GM23248 (cell line): Measurements from ENCODE around the gene KDELR3. TPM values are rescaled to one million over a fixed set of nuclear protein-coding genes. Genes with fewer than 3 reads are reported as not detected.

Experiments used
- DNase-seq: peaks from one replicate; pipeline ENCODE4 v3.0.0-alpha.2; 2015
- H2AFZ ChIP-seq: fragments of 200-600 bp; sonication (generic); 2 replicates; pipeline ENCODE4 v1.6.1; 2016; ENCODE audit warnings: antibody characterized with exemption
- H3F3A ChIP-seq: fragments of 200-600 bp; sonication (generic); 2 replicates; pipeline ENCODE4 v1.6.1; 2016; ENCODE audit warnings: mild to moderate bottlenecking, antibody characterized with exemption, mixed run types; ENCODE audit not compliant: insufficient read depth
- H3K27ac ChIP-seq: fragments of 200-600 bp; sonication (generic); 2 replicates; pipeline ENCODE4 v1.5.1; 2016; ENCODE audit warnings: mild to moderate bottlenecking
- H3K27me3 ChIP-seq: fragments of 200-600 bp; sonication (generic); replicated peaks from 2 replicates; pipeline ENCODE4 v1.6.1; 2016; ENCODE audit warnings: mild to moderate bottlenecking; ENCODE audit not compliant: insufficient read depth
- H3K36me3 ChIP-seq: fragments of 200-600 bp; sonication (generic); 2 replicates; pipeline ENCODE4 v1.6.1; 2016; ENCODE audit warnings: low read depth, mild to moderate bottlenecking
- H3K4me1 ChIP-seq: fragments of 200-600 bp; sonication (generic); 2 replicates; pipeline ENCODE4 v1.6.1; 2016; ENCODE audit warnings: mild to moderate bottlenecking; ENCODE audit not compliant: insufficient read depth
- H3K4me2 ChIP-seq: fragments of 200-600 bp; sonication (generic); one replicate; pipeline ENCODE4 v1.6.1; 2016; ENCODE audit warnings: mild to moderate bottlenecking; ENCODE audit not compliant: unreplicated experiment
- H3K4me3 ChIP-seq: fragments of 200-600 bp; sonication (generic); 2 replicates; pipeline ENCODE4 v1.5.1; 2016; ENCODE audit warnings: mild to moderate bottlenecking
- H3K79me2 ChIP-seq: fragments of 200-600 bp; sonication (generic); 2 replicates; pipeline ENCODE4 v1.6.1; 2016; ENCODE audit warnings: mild to moderate bottlenecking; ENCODE audit not compliant: insufficient read depth
- H3K9ac ChIP-seq: fragments of 200-600 bp; sonication (generic); 2 replicates; pipeline ENCODE4 v1.6.1; 2016; ENCODE audit warnings: mild to moderate bottlenecking
- H3K9me2 ChIP-seq: fragments of 200-600 bp; sonication (generic); 2 replicates; pipeline ENCODE4 v1.6.1; 2016; ENCODE audit warnings: mixed run types, mild to moderate bottlenecking, moderate library complexity; ENCODE audit not compliant: insufficient read depth
- H3K9me3 ChIP-seq: fragments of 200-600 bp; sonication (generic); one replicate; pipeline ENCODE4 v1.6.1; 2017; ENCODE audit warnings: low read depth
- H4K20me1 ChIP-seq: fragments of 200-600 bp; sonication (generic); 2 replicates; pipeline ENCODE4 v1.6.0; 2016; ENCODE audit not compliant: insufficient read depth
- EZH2 ChIP-seq: fragments of 200-600 bp; sonication (generic); IDR thresholded peaks from 2 replicates; pipeline ENCODE4 v1.6.1; 2018; ENCODE audit warnings: antibody characterized with exemption, mild to moderate bottlenecking; ENCODE audit not compliant: insufficient read depth, poor library complexity, severe bottlenecking
- EZH2phosphoT487 ChIP-seq: fragments of 200-600 bp; sonication (generic); IDR thresholded peaks from 2 replicates; pipeline ENCODE4 v1.6.1; 2018; ENCODE audit warnings: antibody characterized with exemption, moderate library complexity, mild to moderate bottlenecking, low read depth; ENCODE audit not compliant: insufficient read depth
- WGBS, 2 experiments: methylation state at CpG; one replicate each; pipeline ENCODE4 v1.1.6; 2015 to 2017; ENCODE audit warnings: low lambda C conversion rate in 2 of 2, low coverage in 1 of 2; ENCODE audit errors: missing lambda C conversion rate in 2 of 2; 5-methylcytosine and 5-hydroxymethylcytosine counted together
- in situ Hi-C: fragments of 300-500 bp; cut with MboI; formaldehyde crosslinking; loops from 2 replicates; pipeline ENCODE4 v1.15.0; 2020
- polyA plus RNA-seq: library from polyadenylated mRNA; unstranded; fragments of >200 nt; fragmentation: Nextera tagmentation; extraction: Ambion mirVana; gene quantifications from 2 replicates; pipeline ENCODE4 v1.2.1, GENCODE V29; 2016
- total RNA-seq: library from RNA; depleted of rRNA; stranded (reverse); fragments of >200 nt; shearing (Covaris generic); gene quantifications from 2 replicates; pipeline ENCODE4 v1.2.3, GENCODE V29; 2014

Gene KDELR3
- total and polyA plus RNA-seq, 2 experiments from 2014 or later: 191 to 326 TPM

- 12 to 15% methylated on average over 46 to 51 of the region's 51 CpGs for WGBS, 2 experiments
- H3K9ac ChIP-seq: no peak overlapping the region
- in situ Hi-C loops: no loop called here
- H4K20me1 ChIP-seq: no peaks in the 10 kb centered on the region
- H3K4me1 ChIP-seq: no peaks in the 10 kb centered on the region; the same call in 1 of the 2 replicates
- H3F3A ChIP-seq: no peaks in the 10 kb centered on the region
- no peak overlapping the region for H3K27ac ChIP-seq
- peaks cover 37% of the 10 kb centered on the region for H3K27me3 ChIP-seq
- TF ChIP-seq EZH2phosphoT487: no peak
- TF ChIP-seq EZH2: no peak
- no peaks in the 10 kb centered on the region for H3K9me3 ChIP-seq
- H3K79me2 ChIP-seq: no peaks in the 10 kb centered on the region
- H3K4me3 ChIP-seq: peak overlapping the region; percentile 55
- no peaks in the 10 kb centered on the region for H3K36me3 ChIP-seq
- peak overlapping the region; percentile 56 for H3K4me2 ChIP-seq
- no peaks in the 10 kb centered on the region for H3K9me2 ChIP-seq
- peak overlapping the region; percentile 46; the same call in 1 of the 2 replicates for H2AFZ ChIP-seq
- peak; percentile 89 for DNase-seq
Measured at GRCh38 chr22:38461414-38462081, 6.3 kb upstream of the KDELR3 start.

GRCh38 chr22:38462960-38463784, 4.7 kb upstream of the KDELR3 start:
- in situ Hi-C loops: no loop called here
- H3K27me3 ChIP-seq: peaks cover 24% of the 10 kb centered on the region
- no peak overlapping the region for H3K9ac ChIP-seq
- H3K36me3 ChIP-seq: no peaks in the 10 kb centered on the region
- TF ChIP-seq EZH2phosphoT487 (no peak), EZH2 (no peak)
- H2AFZ ChIP-seq: no peak overlapping the region
- no peaks in the 10 kb centered on the region for H3K9me2 ChIP-seq
- no peak overlapping the region for H3K4me3 ChIP-seq
- no peak overlapping the region for H3K4me2 ChIP-seq
- no peak for DNase-seq
- H3K27ac ChIP-seq: no peak overlapping the region
- 87% methylated on average over 28 of the region's 28 CpGs for WGBS, 2 experiments
- H3F3A ChIP-seq: no peaks in the 10 kb centered on the region
- no peaks in the 10 kb centered on the region for H4K20me1 ChIP-seq
- no peaks in the 10 kb centered on the region for H3K9me3 ChIP-seq
- no peaks in the 10 kb centered on the region; the same call in 1 of the 2 replicates for H3K4me1 ChIP-seq
- peaks cover 3% of the 10 kb centered on the region for H3K79me2 ChIP-seq

GRCh38 chr22:38464992-38465672, 2.8 kb upstream of the KDELR3 start:
- Histone ChIP-seq H2AFZ (no peak overlapping the region), H3K9me3 (no peaks in the 10 kb centered on the region), H3K27ac (no peak overlapping the region), H3K9ac (no peak overlapping the region), H3F3A (no peaks in the 10 kb centered on the region), H3K79me2 (peaks cover 22% of the 10 kb centered on the region), H3K27me3 (peaks cover 13% of the 10 kb centered on the region; the same call in 1 of the 2 replicates), H4K20me1 (no peaks in the 10 kb centered on the region), H3K9me2 (no peaks in the 10 kb centered on the region), H3K4me2 (no peak overlapping the region), H3K4me3 (no peak overlapping the region), H3K36me3 (0 out of 2 replicates have a peak, but pooled peaks cover 3% of the 10 kb centered on the region), H3K4me1 (peaks cover 3% of the 10 kb centered on the region; the same call in 1 of the 2 replicates)
- 80 to 83% methylated on average over 10 of the region's 10 CpGs for WGBS, 2 experiments
- no peak for DNase-seq
- TF ChIP-seq EZH2 (no peak), EZH2phosphoT487 (no peak)
- in situ Hi-C loops: no loop called here

- WGBS, 2 experiments: 78 to 83% methylated on average over 25 to 26 of the region's 26 CpGs
- Histone ChIP-seq H4K20me1 (no peaks in the 10 kb centered on the region), H3K4me2 (no peak overlapping the region), H3K27ac (no peak overlapping the region), H3K9ac (no peak overlapping the region), H2AFZ (no peak overlapping the region), H3K4me1 (peaks cover 3% of the 10 kb centered on the region; the same call in 1 of the 2 replicates), H3K79me2 (peaks cover 30% of the 10 kb centered on the region), H3F3A (no peaks in the 10 kb centered on the region), H3K36me3 (0 out of 2 replicates have a peak, but pooled peaks cover 5% of the 10 kb centered on the region), H3K9me2 (no peaks in the 10 kb centered on the region), H3K27me3 (peaks cover 6% of the 10 kb centered on the region; the same call in 1 of the 2 replicates), H3K9me3 (no peaks in the 10 kb centered on the region), H3K4me3 (no peak overlapping the region)
- TF ChIP-seq EZH2 (no peak), EZH2phosphoT487 (no peak)
- in situ Hi-C loops: no loop called here
- peak; percentile 49 for DNase-seq
Measured at GRCh38 chr22:38465673-38466490, 2.0 kb upstream of the KDELR3 start.
